MCF 10A (cell line): Measurements from ENCODE around the gene ARL4C. TPM values are rescaled to one million over a fixed set of nuclear protein-coding genes. Genes with fewer than 3 reads are reported as not detected.

Experiments used
- BruUV-seq: library from RNA; stranded (reverse); fragments of 400-500 nt; replicated peaks from 2 replicates; lab custom pipeline; 2021; lab: Mats Ljungman, UMichigan
- CTCF ChIA-PET: fragments of 300-600 bp; sonication (Branson Sonifier 250); formaldehyde crosslinking; extraction: SDS; loops from one replicate; lab custom pipeline; 2021; ENCODE audit warnings: antibody characterized with exemption, inconsistent platforms; lab: Yijun Ruan, JAX
- POLR2A ChIA-PET: fragments of 300-600, 350-650 bp; sonication (Branson Sonifier 250); formaldehyde crosslinking; extraction: SDS; loops from one replicate; lab custom pipeline; 2020; ENCODE audit warnings: antibody characterized with exemption, inconsistent platforms; lab: Yijun Ruan, JAX
- DNase-seq: peaks from one replicate; pipeline ENCODE4 v3.0.0-alpha.2; 2018; ENCODE audit not compliant: unreplicated experiment
- H3K27ac Mint-ChIP-seq: one replicate; pipeline ENCODE4 v1.8.0; 2022; ENCODE audit warnings: mild to moderate bottlenecking, low read depth, mixed read lengths; ENCODE audit not compliant: unreplicated experiment
- H3K27me3 Mint-ChIP-seq: one replicate; pipeline ENCODE4 v1.8.0; 2022; ENCODE audit warnings: mixed read lengths; ENCODE audit not compliant: insufficient read depth, unreplicated experiment
- H3K36me3 Mint-ChIP-seq: one replicate; pipeline ENCODE4 v1.8.0; 2022; ENCODE audit warnings: mild to moderate bottlenecking, moderate library complexity, mixed read lengths; ENCODE audit not compliant: insufficient read depth, unreplicated experiment
- H3K4me1 Mint-ChIP-seq: one replicate; pipeline ENCODE4 v1.8.0; 2022; ENCODE audit warnings: mixed read lengths; ENCODE audit not compliant: insufficient read depth, unreplicated experiment
- H3K4me3 Mint-ChIP-seq: one replicate; pipeline ENCODE4 v1.8.0; 2022; ENCODE audit warnings: mild to moderate bottlenecking, moderate library complexity, mixed read lengths; ENCODE audit not compliant: unreplicated experiment
- H3K9me3 Mint-ChIP-seq: one replicate; pipeline ENCODE4 v1.8.0; 2022; ENCODE audit warnings: mixed read lengths; ENCODE audit not compliant: unreplicated experiment
- CTCF ChIP-seq: fragments of 200-600 bp; IDR thresholded peaks from one replicate; pipeline ENCODE4 v1.8.0; 2022; ENCODE audit warnings: antibody characterized with exemption, mild to moderate bottlenecking; ENCODE audit not compliant: unreplicated experiment
- intact Hi-C: fragments of 100-400 bp; cut with micrococcal nuclease; formaldehyde crosslinking; loops from 2 replicates; pipeline ENCODE4 v1.14.1; 2022
- total RNA-seq: library from RNA; stranded (reverse); gene quantifications from 2 replicates; pipeline ENCODE4 v1.2.3, GENCODE V29; 2022

Gene ARL4C
- total RNA-seq, 1 experiment from 2014 or later = 3.5 TPM

- no TSS peak for BruUV-seq
- CTCF ChIA-PET = interaction anchor here (0.6 kb wide), 1 partner anchor 214 kb away, joined by 3 read pairs; no protein-coding TSS in a partner anchor
- H3K9me3 Mint-ChIP-seq = no peaks in the 10 kb centered on the region
- no peak overlapping the region for H3K27ac Mint-ChIP-seq
- POLR2A ChIA-PET = interaction anchor here (0.6 kb wide), 1 partner anchor 205 kb away, joined by 4 read pairs; no protein-coding TSS in a partner anchor
- H3K27me3 Mint-ChIP-seq = no peaks in the 10 kb centered on the region
- no peak for TF ChIP-seq CTCF
- no peaks in the 10 kb centered on the region for H3K36me3 Mint-ChIP-seq
- no peaks in the 10 kb centered on the region for H3K4me1 Mint-ChIP-seq
- no peak overlapping the region for H3K4me3 Mint-ChIP-seq
- DNase-seq = no peak
- intact Hi-C loops = no loop called here
Observed at GRCh38 chr2:234518986-234519642, 22.2 kb upstream of the ARL4C start.

- no peaks in the 10 kb centered on the region for H3K27me3 Mint-ChIP-seq
- no peak overlapping the region for H3K27ac Mint-ChIP-seq
- no peaks in the 10 kb centered on the region for H3K36me3 Mint-ChIP-seq
- TF ChIP-seq CTCF = no peak
- no peaks in the 10 kb centered on the region for H3K4me1 Mint-ChIP-seq
- no TSS peak for BruUV-seq
- ChIA-PET POLR2A (no interaction called here), CTCF (interaction anchor here (0.5 kb wide), 1 partner anchor 851 kb away, joined by 5 read pairs; no protein-coding TSS in a partner anchor)
- H3K9me3 Mint-ChIP-seq = no peaks in the 10 kb centered on the region
- no peak overlapping the region for H3K4me3 Mint-ChIP-seq
- intact Hi-C loops = no loop called here
- DNase-seq = no peak
Observed at GRCh38 chr2:234517971-234518370, 21.1 kb upstream of the ARL4C start.

- H3K4me1 Mint-ChIP-seq = no peaks in the 10 kb centered on the region
- no peak overlapping the region for H3K27ac Mint-ChIP-seq
- intact Hi-C loops = no loop called here
- no peak for TF ChIP-seq CTCF
- no peaks in the 10 kb centered on the region for H3K9me3 Mint-ChIP-seq
- DNase-seq = no peak
- peaks cover 7% of the 10 kb centered on the region for H3K27me3 Mint-ChIP-seq
- ChIA-PET CTCF (interaction anchor here (1.0 kb wide), 1 partner anchor 30 kb away, joined by 3 read pairs; no protein-coding TSS in a partner anchor), POLR2A (interaction anchor here (1.1 kb wide), 1 partner anchor 235 kb away, joined by 3 read pairs; no protein-coding TSS in a partner anchor)
- no peaks in the 10 kb centered on the region for H3K36me3 Mint-ChIP-seq
- H3K4me3 Mint-ChIP-seq = no peak overlapping the region
- no TSS peak for BruUV-seq
Observed at GRCh38 chr2:234514873-234515638, 18.2 kb upstream of the ARL4C start.

- POLR2A ChIA-PET = no interaction called here
Observed at GRCh38 chr2:234514099-234514498, 17.2 kb upstream of the ARL4C start.

More at GRCh38 chr2:234514099-234514498, 17.2 kb upstream of the ARL4C start:
- Mint-ChIP-seq H3K27ac (no peak overlapping the region), H3K9me3 (no peaks in the 10 kb centered on the region), H3K27me3 (peaks cover 16% of the 10 kb centered on the region), H3K4me1 (no peaks in the 10 kb centered on the region), H3K4me3 (no peak overlapping the region), H3K36me3 (no peaks in the 10 kb centered on the region)
- no TSS peak for BruUV-seq
- CTCF ChIA-PET = no interaction called here
- intact Hi-C loops = no loop called here
- no peak for TF ChIP-seq CTCF
- DNase-seq = no peak
